ENCODE measurements around the gene ANKRD35. TPM values are rescaled to one million over a fixed set of nuclear protein-coding genes. Genes with fewer than 3 reads are reported as not detected.

Gene ANKRD35
- total and polyA plus RNA-seq, 2 of the 8 experiments (the other 6 are each of a cell fraction or from before 2014, with no cell fraction given), result 1.6 to 3.0 TPM

DNA sequence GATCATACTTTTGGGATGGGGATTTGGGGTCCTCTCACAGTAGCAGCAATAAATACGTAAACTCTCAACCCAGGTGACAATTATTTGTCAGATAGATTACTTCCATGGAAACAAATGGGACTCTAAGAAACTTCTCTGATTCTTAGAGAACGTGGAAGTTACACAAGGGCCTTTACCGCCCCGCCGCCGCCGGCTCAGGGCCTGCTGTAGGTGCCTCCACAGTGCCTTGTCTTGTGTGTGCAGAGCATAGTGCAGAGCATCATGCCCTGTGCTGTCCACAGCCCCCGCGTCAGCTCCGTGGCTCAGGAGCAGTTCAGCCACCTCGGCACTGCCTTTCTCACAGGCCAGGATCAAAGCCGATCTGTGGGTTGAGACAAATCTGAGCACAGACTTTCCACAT lies 11.0 kb downstream of the ANKRD35 start:
- FAIRE-seq (no peak), DNase-seq (ENCODE audit: low read depth in 1 of 2, low spot score in 2 of 2) (no peak)
- no peak overlapping the region for H3K23ac ChIP-seq (ENCODE audit: insufficient read length)
- H3K23me2 ChIP-seq (ENCODE audit: low read depth, low read length), result peaks cover 14% of the 10 kb centered on the region; the same call in 1 of the 2 replicates
- H3K79me1 ChIP-seq (ENCODE audit: low read depth, low read length), result no peaks in the 10 kb centered on the region
- H3K4ac ChIP-seq (replicated peaks; ENCODE audit: insufficient read length, low read depth, low read length), result no peak overlapping the region
- H3K9ac ChIP-seq (replicated peaks in 1 of 4; ENCODE audit: extremely low read depth in 1 of 4, low read depth in 3 of 4, low read length in 3 of 4), result no peak overlapping the region
- H3K4me2 ChIP-seq (ENCODE audit: insufficient read depth in 1 of 2, low read depth in 2 of 2, low read length in 2 of 2), result no peak overlapping the region
- TF ChIP-seq CTBP2 (IDR thresholded peaks at IDR 0.05; ENCODE audit: borderline replicate concordance, insufficient read depth, insufficient read length, low read length), result no peak
- no peak for TF ChIP-seq TEAD4 (IDR thresholded peaks at IDR 0.05; ENCODE audit: low read depth, low read length)
- TF ChIP-seq CBX8 (IDR thresholded peaks at IDR 0.05; ENCODE audit: borderline replicate concordance, low read depth, low read length), result no peak
- no peak for TF ChIP-seq SP2 (IDR thresholded peaks at IDR 0.05; ENCODE audit: low read length)
- TF ChIP-seq EP300 (IDR thresholded peaks at IDR 0.05; ENCODE audit: borderline replicate concordance in 1 of 2, low read depth in 2 of 2, low read length in 2 of 2), result no peak
- no peak for TF ChIP-seq BCL11A (IDR thresholded peaks at IDR 0.05; ENCODE audit: low read depth in 2 of 2, low read length in 2 of 2)
- no peak overlapping the region for H2AFZ ChIP-seq (ENCODE audit: low read length)
- 93% methylated on average over 12 of the region's 12 CpGs; no CpG with 5 or more reads in 1 of the 2 experiments for WGBS, 2 experiments (ENCODE audit: extremely low coverage in 1 of 2, insufficient coverage in 1 of 2, insufficient read length in 1 of 2, insufficient replicate concordance in 2 of 2, low coverage in 1 of 2, low lambda C conversion rate in 2 of 2, missing lambda C conversion rate in 1 of 2)
- no peaks in the 10 kb centered on the region for H3K36me3 ChIP-seq (ENCODE audit: control insufficient read depth in 2 of 4, insufficient read depth in 4 of 4, low read length in 3 of 4)
- no peak overlapping the region for H3K4me3 ChIP-seq (ENCODE audit: extremely low read depth in 1 of 4, insufficient read depth in 2 of 4, low read depth in 3 of 4, low read length in 4 of 4)
- H2BK20ac ChIP-seq (ENCODE audit: low read length), result no peak overlapping the region
- H4K20me1 ChIP-seq (replicated peaks in 1 of 2; ENCODE audit: control insufficient read depth in 1 of 2, insufficient read depth in 2 of 2, low read length in 2 of 2), result no peaks in the 10 kb centered on the region
- no peak overlapping the region for H3K14ac ChIP-seq (ENCODE audit: insufficient read length)
- H3K79me2 ChIP-seq (ENCODE audit: control insufficient read depth in 1 of 2, insufficient read depth in 2 of 2, low read length in 2 of 2), result no peaks in the 10 kb centered on the region
- no peak overlapping the region for H2BK120ac ChIP-seq (replicated peaks; ENCODE audit: low read depth, low read length)
- H3K27me3 ChIP-seq (replicated peaks in 1 of 4; ENCODE audit: control insufficient read depth in 3 of 4, extremely low read depth in 1 of 4, insufficient read depth in 3 of 4, low read length in 3 of 4), result peaks cover 0 to 24% (median 12%) of the 10 kb centered on the region in 4 experiments; a peak in 6 of 7 replicates
- H3K27ac ChIP-seq (ENCODE audit: low read depth, low read length), result no peak overlapping the region
- no peak overlapping the region for H3K18ac ChIP-seq (ENCODE audit: extremely low read depth, low read length)
- CTCF ChIA-PET (ENCODE audit: partially characterized antibody), result interaction anchor here (0.6 to 4.3 kb wide), 6 partner anchors 11 to 165 kb away, joined by 3 to 42 read pairs (median 4); partner anchors contain the start of genes ITGA10, NUDT17 and PIAS3
- no peak overlapping the region for H2BK12ac ChIP-seq (ENCODE audit: low read depth, low read length)
- H2AK5ac ChIP-seq (ENCODE audit: low read depth, low read length), result no peak overlapping the region
- H4K91ac ChIP-seq (replicated peaks; ENCODE audit: insufficient read length, low read length), result no peak overlapping the region
- peaks cover 1 to 17% (median 4%) of the 10 kb centered on the region in 4 experiments; a peak in 6 of 7 replicates for H3K4me1 ChIP-seq (replicated peaks in 1 of 4; ENCODE audit: control insufficient read depth in 3 of 4, insufficient read depth in 4 of 4, low read length in 3 of 4)
- H2BK15ac ChIP-seq (ENCODE audit: low read length), result no peak overlapping the region
- no peaks in the 10 kb centered on the region for H3K9me3 ChIP-seq (ENCODE audit: insufficient read depth in 2 of 2, low read depth in 1 of 2, low read length in 1 of 2)
- H4K5ac ChIP-seq (ENCODE audit: insufficient read length, low read depth, low read length), result no peak overlapping the region
- H3K56ac ChIP-seq (replicated peaks; ENCODE audit: insufficient read length, low read depth, low read length), result no peak overlapping the region
- no peak overlapping the region for H2BK5ac ChIP-seq (ENCODE audit: low read depth, low read length)
- POLR2A ChIA-PET (ENCODE audit: partially characterized antibody), result interaction anchor here (0.6 to 4.0 kb wide), 4 partner anchors 17 to 47 kb away, joined by 3 to 34 read pairs (median 4); partner anchors contain the start of gene PIAS3
- H4K8ac ChIP-seq (ENCODE audit: extremely low read depth, insufficient read depth, low read length), result no peak overlapping the region

All from H1 (cell line).